ENCODE results near the gene KIAA1549. TPM values are rescaled to one million over a fixed set of nuclear protein-coding genes. Genes with fewer than 3 reads are reported as not detected.

Gene KIAA1549
- total RNA-seq, 1 donor from 2014 or later = 5.8 TPM

GRCh38 chr7:138829335-138829734 lies 151.9 kb downstream of the KIAA1549 start:
- Histone ChIP-seq H3K27me3 (ENCODE audit: control insufficient read depth, insufficient read depth, low read length) (no peaks in the 10 kb centered on the region), H3K36me3 (ENCODE audit: control insufficient read depth, insufficient read depth, low read length) (no peaks in the 10 kb centered on the region), H3K4me3 (ENCODE audit: low read depth, low read length) (no peak overlapping the region)
- DNase-seq (ENCODE audit: low read depth) = no peak
- TF ChIP-seq CTCF (IDR thresholded peaks at IDR 0.05; ENCODE audit: insufficient read depth, low read length, poor library complexity, severe bottlenecking) = no peak

- H3K4me3 ChIP-seq (ENCODE audit: low read depth, low read length) = no peak overlapping the region
- no peak for TF ChIP-seq CTCF (IDR thresholded peaks at IDR 0.05; ENCODE audit: insufficient read depth, low read length, poor library complexity, severe bottlenecking)
- no peaks in the 10 kb centered on the region for H3K27me3 ChIP-seq (ENCODE audit: control insufficient read depth, insufficient read depth, low read length)
- no peaks in the 10 kb centered on the region for H3K36me3 ChIP-seq (ENCODE audit: control insufficient read depth, insufficient read depth, low read length)
- DNase-seq (ENCODE audit: low read depth) = no peak
Observed at GRCh38 chr7:138828302-138828701, 152.9 kb downstream of the KIAA1549 start.

GRCh38 chr7:138825049-138825721 lies 156.0 kb downstream of the KIAA1549 start:
- TF ChIP-seq CTCF (IDR thresholded peaks at IDR 0.05; ENCODE audit: insufficient read depth, low read length, poor library complexity, severe bottlenecking) = no peak

GRCh38 chr7:138822867-138823535 lies 158.2 kb downstream of the KIAA1549 start:
- TF ChIP-seq CTCF (IDR thresholded peaks at IDR 0.05; ENCODE audit: insufficient read depth, low read length, poor library complexity, severe bottlenecking) = no peak
- Histone ChIP-seq H3K27me3 (ENCODE audit: control insufficient read depth, insufficient read depth, low read length) (no peaks in the 10 kb centered on the region), H3K4me3 (ENCODE audit: low read depth, low read length) (no peak overlapping the region), H3K36me3 (ENCODE audit: control insufficient read depth, insufficient read depth, low read length) (no peaks in the 10 kb centered on the region)
- no peak for DNase-seq (ENCODE audit: low read depth)

More at GRCh38 chr7:138825049-138825721, 156.0 kb downstream of the KIAA1549 start:
- Histone ChIP-seq H3K4me3 (ENCODE audit: low read depth, low read length) (no peak overlapping the region), H3K27me3 (ENCODE audit: control insufficient read depth, insufficient read depth, low read length) (no peaks in the 10 kb centered on the region), H3K36me3 (ENCODE audit: control insufficient read depth, insufficient read depth, low read length) (no peaks in the 10 kb centered on the region)
- DNase-seq (ENCODE audit: low read depth) = no peak

- no peaks in the 10 kb centered on the region for H3K27me3 ChIP-seq (ENCODE audit: control insufficient read depth, insufficient read depth, low read length)
- H3K36me3 ChIP-seq (ENCODE audit: control insufficient read depth, insufficient read depth, low read length) = no peaks in the 10 kb centered on the region
- no peak for TF ChIP-seq CTCF (IDR thresholded peaks at IDR 0.05; ENCODE audit: insufficient read depth, low read length, poor library complexity, severe bottlenecking)
- DNase-seq (ENCODE audit: low read depth) = no peak
- H3K4me3 ChIP-seq (ENCODE audit: low read depth, low read length) = no peak overlapping the region
Observed at GRCh38 chr7:138821912-138822311, 159.3 kb downstream of the KIAA1549 start.
